Glomerular endothelial cell (primary cell): ENCODE results near the gene YBX1. TPM values are rescaled to one million over a fixed set of nuclear protein-coding genes. Genes with fewer than 3 reads are reported as not detected.
"Not testable (repeated sequence)": the region's sequence is repeated elsewhere in the genome, so short reads cannot be mapped to it uniquely, and the experiment has no call there.

Source experiments
- DNase-seq: peaks from one replicate; pipeline ENCODE4 v3.0.0-alpha.2; 2011; ENCODE audit warnings: low read depth, low spot score; ENCODE audit errors: extremely low read depth
- total RNA-seq: library from RNA; depleted of rRNA; stranded (reverse); fragments of >200 nt; gene quantifications from 2 replicates; pipeline ENCODE4 v1.2.3, GENCODE V29; 2015

YBX1 gene
- total RNA-seq, 1 donor from 2014 or later: 620 TPM

DNA sequence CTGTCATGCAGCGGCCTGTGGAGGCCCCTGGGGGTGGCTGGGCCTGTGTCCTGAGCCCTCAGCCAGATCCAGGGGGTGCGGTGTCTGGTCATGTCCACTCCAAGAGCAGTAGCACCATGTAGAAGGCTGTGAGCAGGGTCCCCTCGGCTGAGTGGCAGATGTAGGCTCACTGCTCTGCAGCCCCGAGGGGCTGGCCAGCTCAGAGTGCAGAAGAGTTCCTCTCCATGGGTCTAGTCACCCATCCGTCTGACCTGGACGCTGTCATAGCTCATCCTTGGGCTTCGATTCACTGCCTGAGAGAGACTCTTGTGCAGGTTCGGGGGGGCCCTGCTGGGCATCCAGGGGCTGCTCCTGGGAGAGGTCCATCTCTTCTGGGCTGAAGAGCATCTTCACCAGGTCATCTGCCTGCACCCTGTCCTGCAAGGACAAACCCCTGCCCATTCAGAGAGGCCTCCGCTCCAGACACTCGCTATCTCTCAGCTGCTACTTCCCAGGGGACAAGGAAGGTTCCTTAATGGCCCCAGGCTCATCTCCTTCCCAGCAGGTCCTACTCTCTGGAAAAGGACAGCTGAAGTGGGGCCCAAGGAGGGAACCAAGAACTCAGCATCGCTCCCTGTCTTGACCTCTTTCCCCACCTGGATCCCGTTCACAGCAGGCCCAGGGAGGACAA is 64.4 kb downstream of the YBX1 start:
- no peak for DNase-seq

GRCh38 chr1:42747125-42747524 is 64.9 kb downstream of the YBX1 start:
- DNase-seq: no peak

GRCh38 chr1:42748021-42748420 is 65.8 kb downstream of the YBX1 start:
- DNase-seq: no peak

GRCh38 chr1:42748461-42749410 is 66.5 kb downstream of the YBX1 start:
- DNase-seq: no peak

GRCh38 chr1:42750041-42750440 is 67.8 kb downstream of the YBX1 start:
- DNase-seq: no peak

DNA sequence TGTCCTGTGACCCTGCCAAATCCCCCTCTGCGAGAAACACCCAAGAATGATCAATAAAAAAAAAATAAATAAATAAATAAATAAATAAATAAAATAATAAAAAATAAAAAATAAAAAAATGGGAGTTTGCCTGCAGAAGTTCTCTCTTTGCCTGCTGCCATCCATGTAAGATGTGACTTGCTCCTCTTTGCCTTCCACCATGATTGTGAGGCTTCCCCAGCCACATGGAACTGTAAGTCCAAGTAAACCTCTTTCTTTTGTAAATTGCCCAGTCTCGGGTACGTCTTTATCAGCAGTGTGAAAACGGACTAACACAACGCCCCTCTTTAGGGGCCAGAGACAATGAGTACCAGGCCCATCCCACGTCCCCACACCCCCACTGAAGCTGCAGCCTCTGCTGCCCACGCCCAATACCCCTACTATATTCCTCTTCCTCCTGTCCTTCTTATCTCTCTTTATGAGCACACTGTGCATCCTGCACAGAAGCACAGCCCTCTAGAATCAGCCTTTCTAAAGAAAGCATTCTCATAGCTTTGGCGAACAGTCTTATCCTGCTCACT is 69.4 kb downstream of the YBX1 start:
- not testable (repeated sequence) for DNase-seq

GRCh38 chr1:42752284-42752683 is 70.1 kb downstream of the YBX1 start:
- no peak for DNase-seq

- no peak for DNase-seq
Measured at GRCh38 chr1:42753070-42753469, 70.9 kb downstream of the YBX1 start.

Other genes starting within 250 kb of the YBX1 start
- 0.63 TPM in 1 of 2 replicates, not detected in the other for gene ZMYND12, start 226.4 kb upstream of the YBX1 start, total RNA-seq
- gene PPCS, start 225.9 kb upstream of the YBX1 start, total RNA-seq: 26.4 and 30.0 TPM in 2 replicates
- gene CCDC30, start 219.1 kb upstream of the YBX1 start, total RNA-seq: 0.34 and 0.64 TPM in 2 replicates
- 21.5 and 40.6 TPM in 2 replicates for gene PPIH, start 24.0 kb upstream of the YBX1 start, total RNA-seq
- gene CLDN19, start 57.8 kb downstream of the YBX1 start, total RNA-seq: not detected in 2 replicates
- gene P3H1, start 84.6 kb downstream of the YBX1 start, total RNA-seq: 120 and 202 TPM in 2 replicates
- 5.3 and 11.6 TPM in 2 replicates for gene C1orf50, start 84.8 kb downstream of the YBX1 start, total RNA-seq
- gene TMEM269, start 102.6 kb downstream of the YBX1 start, total RNA-seq: not detected in 2 replicates
- 5.1 and 9.2 TPM in 2 replicates for gene ERMAP, start 134.7 kb downstream of the YBX1 start, total RNA-seq
- 15.5 and 22.4 TPM in 2 replicates for gene SVBP, start 135.0 kb downstream of the YBX1 start, total RNA-seq
- gene ZNF691, start 164.2 kb downstream of the YBX1 start, total RNA-seq: 8.5 and 9.0 TPM in 2 replicates